Neural crest cell (in vitro differentiated cells): ENCODE results near the gene LRRC53. TPM values are rescaled to one million over a fixed set of nuclear protein-coding genes. Genes with fewer than 3 reads are reported as not detected.

ENCODE experiments used
- DNase-seq: peaks from one replicate; pipeline ENCODE4 v3.0.0; 2021; ENCODE audit warnings: low read depth, mixed read lengths, low spot score
- H3K27ac Mint-ChIP-seq: one replicate; pipeline ENCODE4 v1.8.0; 2021; ENCODE audit warnings: mild to moderate bottlenecking, mixed read lengths; ENCODE audit not compliant: unreplicated experiment
- H3K27me3 Mint-ChIP-seq: 2 replicates; pipeline ENCODE4 v1.8.0; 2021; ENCODE audit warnings: low read depth, mild to moderate bottlenecking, mixed read lengths
- H3K36me3 Mint-ChIP-seq: 2 replicates; pipeline ENCODE4 v1.8.0; 2021; ENCODE audit warnings: low read depth, mild to moderate bottlenecking, mixed read lengths
- H3K4me1 Mint-ChIP-seq: 2 replicates; pipeline ENCODE4 v1.8.0; 2021; ENCODE audit warnings: mixed read lengths
- H3K4me3 Mint-ChIP-seq: one replicate; pipeline ENCODE4 v1.8.0; 2021; ENCODE audit warnings: mild to moderate bottlenecking, mixed read lengths
- H3K9me3 Mint-ChIP-seq: 2 replicates; pipeline ENCODE4 v1.8.0; 2021; ENCODE audit warnings: mixed read lengths
- CTCF ChIP-seq: fragments of 200-600 bp; sonication (generic); conservative IDR thresholded peaks from 2 replicates; pipeline ENCODE4 v1.5.0; 2021; ENCODE audit warnings: antibody characterized with exemption, mild to moderate bottlenecking
- total RNA-seq: library from RNA; stranded (reverse); gene quantifications from 2 replicates; pipeline ENCODE4 v1.2.1, GENCODE V29; 2021

The LRRC53 gene
- total RNA-seq, 1 donor from 2014 or later: not detected

- Mint-ChIP-seq H3K27me3 (no peaks in the 10 kb centered on the region), H3K9me3 (no peaks in the 10 kb centered on the region), H3K4me1 (peaks cover 34% of the 10 kb centered on the region), H3K27ac (no peak overlapping the region), H3K36me3 (no peaks in the 10 kb centered on the region), H3K4me3 (no peak overlapping the region)
- no peak for TF ChIP-seq CTCF
- no peak for DNase-seq
These were observed 78.1 kb downstream of the LRRC53 start for GRCh38 chr1:74434321-74434720.

- Mint-ChIP-seq H3K9me3 (no peaks in the 10 kb centered on the region), H3K36me3 (no peaks in the 10 kb centered on the region), H3K4me3 (no peak overlapping the region), H3K4me1 (peaks cover 39% of the 10 kb centered on the region), H3K27ac (no peak overlapping the region), H3K27me3 (no peaks in the 10 kb centered on the region)
- DNase-seq: no peak
- no peak for TF ChIP-seq CTCF
These were observed 80.1 kb downstream of the LRRC53 start for GRCh38 chr1:74432325-74432724.

- no peak for TF ChIP-seq CTCF
- Mint-ChIP-seq H3K4me3 (no peak overlapping the region), H3K9me3 (no peaks in the 10 kb centered on the region), H3K27me3 (no peaks in the 10 kb centered on the region), H3K4me1 (peaks cover 37% of the 10 kb centered on the region), H3K27ac (no peak overlapping the region), H3K36me3 (no peaks in the 10 kb centered on the region)
- no peak for DNase-seq
These were observed 80.9 kb downstream of the LRRC53 start for GRCh38 chr1:74431531-74431930.

- DNase-seq: no peak
- Mint-ChIP-seq H3K9me3 (no peaks in the 10 kb centered on the region), H3K4me3 (no peak overlapping the region), H3K27me3 (no peaks in the 10 kb centered on the region), H3K36me3 (no peaks in the 10 kb centered on the region), H3K4me1 (peaks cover 45% of the 10 kb centered on the region), H3K27ac (peak overlapping the region; percentile 35)
- TF ChIP-seq CTCF: no peak
These were observed 82.0 kb downstream of the LRRC53 start for GRCh38 chr1:74430342-74430934.

GRCh38 chr1:74429580-74429979 is 82.8 kb downstream of the LRRC53 start:
- Mint-ChIP-seq H3K27ac (no peak overlapping the region), H3K36me3 (no peaks in the 10 kb centered on the region), H3K9me3 (no peaks in the 10 kb centered on the region), H3K4me3 (no peak overlapping the region), H3K27me3 (no peaks in the 10 kb centered on the region), H3K4me1 (peaks cover 50% of the 10 kb centered on the region)
- no peak for TF ChIP-seq CTCF
- DNase-seq: no peak

- H3K36me3 Mint-ChIP-seq: no peaks in the 10 kb centered on the region
- no peak for TF ChIP-seq CTCF
- H3K27me3 Mint-ChIP-seq: no peaks in the 10 kb centered on the region
- peaks cover 44% of the 10 kb centered on the region for H3K4me1 Mint-ChIP-seq
- H3K4me3 Mint-ChIP-seq: no peak overlapping the region
- no peak overlapping the region for H3K27ac Mint-ChIP-seq
- DNase-seq: no peak
- H3K9me3 Mint-ChIP-seq: no peaks in the 10 kb centered on the region
These were observed 84.7 kb downstream of the LRRC53 start for GRCh38 chr1:74427681-74428080.
